DOHH2 (cell line): ENCODE measurements around the gene MUC21.

Experiments
- H3F3A ChIP-seq: fragments of 200-600 bp; sonication (generic), shearing (Covaris generic); 2 replicates; pipeline ENCODE4 v1.6.0; 2016; ENCODE audit warnings: antibody characterized with exemption, mild to moderate bottlenecking; ENCODE audit not compliant: control insufficient read depth, insufficient read depth
- H3K27ac ChIP-seq: fragments of 200-600 bp; sonication (generic); 2 replicates; pipeline ENCODE4 v1.5.1; 2014; ENCODE audit warnings: low read depth, mild to moderate bottlenecking, low read length, moderate library complexity
- H3K27me3 ChIP-seq: fragments of 200-600 bp; sonication (generic); 2 replicates; pipeline ENCODE4 v1.6.1; 2014; ENCODE audit warnings: mild to moderate bottlenecking, low read length, mixed read lengths; ENCODE audit not compliant: control insufficient read depth
- H3K36me3 ChIP-seq: fragments of 200-600 bp; sonication (generic); 2 replicates; pipeline ENCODE4 v1.6.1; 2014; ENCODE audit warnings: mild to moderate bottlenecking, low read length, moderate library complexity, mixed read lengths; ENCODE audit not compliant: control insufficient read depth
- H3K4me1 ChIP-seq: fragments of 200-600 bp; sonication (generic); 2 replicates; pipeline ENCODE4 v1.6.1; 2014; ENCODE audit warnings: mild to moderate bottlenecking, low read length, mixed read lengths; ENCODE audit not compliant: control insufficient read depth
- H3K4me2 ChIP-seq: fragments of 200-600 bp; sonication (generic); 2 replicates; pipeline ENCODE4 v1.6.0; 2014; ENCODE audit warnings: mild to moderate bottlenecking, low read length, moderate library complexity
- H3K4me3 ChIP-seq: fragments of 200-600 bp; sonication (generic); 2 replicates; pipeline ENCODE4 v1.5.1; 2014; ENCODE audit warnings: mild to moderate bottlenecking, low read length, mixed read lengths
- H3K79me2 ChIP-seq: fragments of 200-600 bp; sonication (generic); 2 replicates; pipeline ENCODE4 v1.6.1; 2014; ENCODE audit warnings: mild to moderate bottlenecking, low read length, mixed read lengths; ENCODE audit not compliant: control insufficient read depth
- H3K9me2 ChIP-seq: fragments of 200-600 bp; sonication (generic); replicated peaks from 2 replicates; pipeline ENCODE4 v1.6.1; 2014; ENCODE audit warnings: mild to moderate bottlenecking, low read length, mixed read lengths; ENCODE audit not compliant: control insufficient read depth
- H3K9me3 ChIP-seq: fragments of 200-600 bp; sonication (generic); 2 replicates; pipeline ENCODE4 v1.6.1; 2014; ENCODE audit warnings: antibody characterized with exemption, low read length, mixed read lengths; ENCODE audit not compliant: control insufficient read depth, insufficient read depth
- H4K20me1 ChIP-seq: fragments of 200-600 bp; sonication (generic); 2 replicates; pipeline ENCODE4 v1.6.0; 2014; ENCODE audit warnings: low read depth, mild to moderate bottlenecking, antibody characterized with exemption, low read length, moderate library complexity; ENCODE audit not compliant: control insufficient read depth, insufficient read depth
- CTCF ChIP-seq: fragments of 200-600 bp; sonication (generic); IDR thresholded peaks from one replicate; pipeline ENCODE4 v1.5.1; 2014; ENCODE audit warnings: antibody characterized with exemption, mild to moderate bottlenecking, low read depth, low read length; ENCODE audit not compliant: poor library complexity, severe bottlenecking
- EZH2phosphoT487 ChIP-seq: fragments of 200-600 bp; sonication (generic); IDR thresholded peaks from 2 replicates; pipeline ENCODE4 v1.6.1; 2017; ENCODE audit warnings: borderline replicate concordance, mild to moderate bottlenecking, antibody characterized with exemption, low read length, moderate library complexity, mixed read lengths

The MUC21 gene

GRCh38 chr6:30981942-30982772 is 1.4 kb upstream of the MUC21 start:
- H4K20me1 ChIP-seq, result no peaks in the 10 kb centered on the region
- no peak overlapping the region for H3K4me3 ChIP-seq
- H3K79me2 ChIP-seq, result no peaks in the 10 kb centered on the region
- H3K36me3 ChIP-seq, result no peaks in the 10 kb centered on the region
- H3K4me1 ChIP-seq, result peaks cover 5% of the 10 kb centered on the region; the same call in 1 of the 2 replicates
- no peak overlapping the region for H3K27ac ChIP-seq
- no peaks in the 10 kb centered on the region for H3F3A ChIP-seq
- H3K9me3 ChIP-seq, result no peaks in the 10 kb centered on the region
- TF ChIP-seq EZH2phosphoT487 (no peak), CTCF (no peak)
- H3K27me3 ChIP-seq, result peaks cover 22% of the 10 kb centered on the region
- no peak overlapping the region for H3K4me2 ChIP-seq
- no peaks in the 10 kb centered on the region for H3K9me2 ChIP-seq

GRCh38 chr6:30985490-30985889 is 2.0 kb downstream of the MUC21 start:
- Histone ChIP-seq H3K4me3 (no peak overlapping the region), H3K36me3 (no peaks in the 10 kb centered on the region), H3K9me3 (no peaks in the 10 kb centered on the region), H3K79me2 (no peaks in the 10 kb centered on the region), H3K27me3 (0 out of 2 replicates have a peak, but pooled peaks cover 7% of the 10 kb centered on the region), H3K27ac (no peak overlapping the region), H3K4me1 (no peaks in the 10 kb centered on the region), H3K9me2 (no peaks in the 10 kb centered on the region), H3K4me2 (no peak overlapping the region), H3F3A (no peaks in the 10 kb centered on the region), H4K20me1 (no peaks in the 10 kb centered on the region)
- TF ChIP-seq CTCF (no peak), EZH2phosphoT487 (no peak)

DNA sequence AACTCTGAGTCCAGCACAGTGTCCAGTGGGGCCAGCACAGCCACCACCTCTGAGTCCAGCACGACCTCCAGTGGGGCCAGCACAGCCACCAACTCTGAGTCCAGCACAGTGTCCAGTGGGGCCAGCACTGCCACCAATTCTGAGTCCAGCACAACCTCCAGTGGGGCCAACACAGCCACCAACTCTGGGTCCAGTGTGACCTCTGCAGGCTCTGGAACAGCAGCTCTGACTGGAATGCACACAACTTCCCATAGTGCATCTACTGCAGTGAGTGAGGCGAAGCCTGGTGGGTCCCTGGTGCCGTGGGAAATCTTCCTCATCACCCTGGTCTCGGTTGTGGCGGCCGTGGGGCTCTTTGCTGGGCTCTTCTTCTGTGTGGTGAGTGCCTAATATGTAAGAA is 3.8 kb downstream of the MUC21 start:
- no peaks in the 10 kb centered on the region for H3K9me2 ChIP-seq
- no peaks in the 10 kb centered on the region for H3F3A ChIP-seq
- 0 out of 2 replicates have a peak, but pooled peaks cover 7% of the 10 kb centered on the region for H3K27me3 ChIP-seq
- TF ChIP-seq EZH2phosphoT487 (no peak), CTCF (no peak)
- no peaks in the 10 kb centered on the region for H3K36me3 ChIP-seq
- no peak overlapping the region for H3K4me2 ChIP-seq
- no peaks in the 10 kb centered on the region for H3K79me2 ChIP-seq
- H3K4me1 ChIP-seq, result no peaks in the 10 kb centered on the region
- no peak overlapping the region for H3K27ac ChIP-seq
- H3K9me3 ChIP-seq, result no peaks in the 10 kb centered on the region
- H4K20me1 ChIP-seq, result no peaks in the 10 kb centered on the region
- no peak overlapping the region for H3K4me3 ChIP-seq
